SK-N-SH treated with all-trans-retinoic acid at 6 μM for 48 hours (cell line): Measurements from ENCODE around the gene SYTL2.

Source experiments
- ARNTL ChIP-seq: fragments of 450-650 bp; formaldehyde crosslinking; IDR thresholded peaks from 2 replicates; pipeline ENCODE4 v1.5.0; 2020; ENCODE audit warnings: low read depth, mild to moderate bottlenecking, moderate library complexity, borderline replicate concordance
- CSDC2 ChIP-seq: fragments of 250-450 bp; sonication (Bioruptor Pico); IDR thresholded peaks from 2 replicates; pipeline ENCODE4 v1.5.0; 2020; ENCODE audit warnings: mild to moderate bottlenecking, moderate library complexity
- ESRRG ChIP-seq: fragments of 250-450 bp; sonication (Bioruptor Pico); IDR thresholded peaks from 2 replicates; pipeline ENCODE4 v1.6.1; 2021; ENCODE audit warnings: mild to moderate bottlenecking
- SNAI2 ChIP-seq: fragments of 250-450 bp; sonication (Bioruptor Pico); IDR thresholded peaks from 2 replicates; pipeline ENCODE4 v1.5.0; 2020; ENCODE audit warnings: mild to moderate bottlenecking, moderate library complexity
- TOX ChIP-seq: fragments of 250-450 bp; sonication (Bioruptor Pico); IDR thresholded peaks from 2 replicates; pipeline ENCODE4 v1.8.0; 2021; ENCODE audit warnings: mild to moderate bottlenecking, moderate library complexity, borderline replicate concordance
- ZC3H10 ChIP-seq: fragments of 250-450 bp; sonication (Bioruptor Pico); IDR thresholded peaks from 2 replicates; pipeline ENCODE4 v1.5.1; 2021; ENCODE audit warnings: mild to moderate bottlenecking, moderate library complexity
- ZFP30 ChIP-seq: fragments of 450-650 bp; formaldehyde crosslinking; IDR thresholded peaks from 2 replicates; pipeline ENCODE4 v1.5.0; 2022; ENCODE audit warnings: mild to moderate bottlenecking, moderate library complexity
- ZNF565 ChIP-seq: fragments of 450-650 bp; formaldehyde crosslinking; conservative IDR thresholded peaks from 2 replicates; pipeline ENCODE4 v1.5.0; 2020; ENCODE audit warnings: low read depth, mild to moderate bottlenecking, moderate library complexity
- ZNF70 ChIP-seq: fragments of 450-650 bp; formaldehyde crosslinking; IDR thresholded peaks from 2 replicates; pipeline ENCODE4 v1.5.0; 2020; ENCODE audit warnings: mild to moderate bottlenecking, moderate library complexity
- ZNF8 ChIP-seq: fragments of 450-650 bp; formaldehyde crosslinking; IDR thresholded peaks from 2 replicates; pipeline ENCODE4 v1.5.0; 2020; ENCODE audit warnings: mild to moderate bottlenecking, moderate library complexity
- TF ChIP-seq, protein P1 (sequence below): fragments of 250-450 bp; sonication (Bioruptor Pico); IDR thresholded peaks from 2 replicates; pipeline ENCODE4 v1.5.1; 2021; ENCODE audit warnings: mild to moderate bottlenecking, moderate library complexity
- TF ChIP-seq, protein P2 (sequence below): fragments of 250-450 bp; sonication (Bioruptor Pico); IDR thresholded peaks from 2 replicates; pipeline ENCODE4 v1.8.0; 2020; ENCODE audit warnings: mild to moderate bottlenecking, moderate library complexity, borderline replicate concordance
- TF ChIP-seq, protein P3 (sequence below): fragments of 250-450 bp; sonication (Bioruptor Pico); IDR thresholded peaks from 2 replicates; pipeline ENCODE4 v1.8.0; 2021; ENCODE audit warnings: low read depth, mild to moderate bottlenecking, moderate library complexity, borderline replicate concordance
- TF ChIP-seq, protein P4 (sequence below): fragments of 250-450 bp; sonication (Bioruptor Pico); IDR thresholded peaks from 2 replicates; pipeline ENCODE4 v1.5.1; 2020; ENCODE audit warnings: low read depth, mild to moderate bottlenecking, moderate library complexity

DNA sequence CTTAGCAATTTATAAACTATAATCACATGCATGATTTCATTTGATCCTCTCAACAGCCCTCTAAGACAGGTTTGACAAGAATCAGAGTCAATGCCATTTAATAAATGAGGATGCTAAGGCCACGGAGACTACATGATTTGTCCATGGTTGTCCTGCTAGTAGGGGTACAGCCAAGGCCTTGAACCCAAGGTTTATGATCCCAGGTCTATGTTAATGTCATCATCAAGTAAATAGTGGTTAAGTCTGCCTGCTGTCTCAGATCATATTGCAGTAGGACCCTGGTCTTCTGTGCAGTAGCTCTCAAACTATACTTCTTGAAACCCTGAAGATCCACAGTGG, 17.7 kb upstream of the SYTL2 start:
- TF ChIP-seq ESRRG (CRISPR knock-in tag) = no peak
- no peak for TF ChIP-seq ZC3H10 (CRISPR knock-in tag)
- no peak for TF ChIP-seq SNAI2
- TF ChIP-seq, protein P1, sequence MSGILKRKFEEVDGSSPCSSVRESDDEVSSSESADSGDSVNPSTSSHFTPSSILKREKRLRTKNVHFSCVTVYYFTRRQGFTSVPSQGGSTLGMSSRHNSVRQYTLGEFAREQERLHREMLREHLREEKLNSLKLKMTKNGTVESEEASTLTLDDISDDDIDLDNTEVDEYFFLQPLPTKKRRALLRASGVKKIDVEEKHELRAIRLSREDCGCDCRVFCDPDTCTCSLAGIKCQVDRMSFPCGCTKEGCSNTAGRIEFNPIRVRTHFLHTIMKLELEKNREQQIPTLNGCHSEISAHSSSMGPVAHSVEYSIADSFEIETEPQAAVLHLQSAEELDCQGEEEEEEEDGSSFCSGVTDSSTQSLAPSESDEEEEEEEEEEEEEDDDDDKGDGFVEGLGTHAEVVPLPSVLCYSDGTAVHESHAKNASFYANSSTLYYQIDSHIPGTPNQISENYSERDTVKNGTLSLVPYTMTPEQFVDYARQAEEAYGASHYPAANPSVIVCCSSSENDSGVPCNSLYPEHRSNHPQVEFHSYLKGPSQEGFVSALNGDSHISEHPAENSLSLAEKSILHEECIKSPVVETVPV (CRISPR knock-in tag) = no peak
- TF ChIP-seq ARNTL (CRISPR knock-in tag) = no peak
- TF ChIP-seq ZFP30 = no peak
- TF ChIP-seq, protein P2, sequence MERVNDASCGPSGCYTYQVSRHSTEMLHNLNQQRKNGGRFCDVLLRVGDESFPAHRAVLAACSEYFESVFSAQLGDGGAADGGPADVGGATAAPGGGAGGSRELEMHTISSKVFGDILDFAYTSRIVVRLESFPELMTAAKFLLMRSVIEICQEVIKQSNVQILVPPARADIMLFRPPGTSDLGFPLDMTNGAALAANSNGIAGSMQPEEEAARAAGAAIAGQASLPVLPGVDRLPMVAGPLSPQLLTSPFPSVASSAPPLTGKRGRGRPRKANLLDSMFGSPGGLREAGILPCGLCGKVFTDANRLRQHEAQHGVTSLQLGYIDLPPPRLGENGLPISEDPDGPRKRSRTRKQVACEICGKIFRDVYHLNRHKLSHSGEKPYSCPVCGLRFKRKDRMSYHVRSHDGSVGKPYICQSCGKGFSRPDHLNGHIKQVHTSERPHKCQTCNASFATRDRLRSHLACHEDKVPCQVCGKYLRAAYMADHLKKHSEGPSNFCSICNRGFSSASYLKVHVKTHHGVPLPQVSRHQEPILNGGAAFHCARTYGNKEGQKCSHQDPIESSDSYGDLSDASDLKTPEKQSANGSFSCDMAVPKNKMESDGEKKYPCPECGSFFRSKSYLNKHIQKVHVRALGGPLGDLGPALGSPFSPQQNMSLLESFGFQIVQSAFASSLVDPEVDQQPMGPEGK = no peak
- TF ChIP-seq, protein P3, sequence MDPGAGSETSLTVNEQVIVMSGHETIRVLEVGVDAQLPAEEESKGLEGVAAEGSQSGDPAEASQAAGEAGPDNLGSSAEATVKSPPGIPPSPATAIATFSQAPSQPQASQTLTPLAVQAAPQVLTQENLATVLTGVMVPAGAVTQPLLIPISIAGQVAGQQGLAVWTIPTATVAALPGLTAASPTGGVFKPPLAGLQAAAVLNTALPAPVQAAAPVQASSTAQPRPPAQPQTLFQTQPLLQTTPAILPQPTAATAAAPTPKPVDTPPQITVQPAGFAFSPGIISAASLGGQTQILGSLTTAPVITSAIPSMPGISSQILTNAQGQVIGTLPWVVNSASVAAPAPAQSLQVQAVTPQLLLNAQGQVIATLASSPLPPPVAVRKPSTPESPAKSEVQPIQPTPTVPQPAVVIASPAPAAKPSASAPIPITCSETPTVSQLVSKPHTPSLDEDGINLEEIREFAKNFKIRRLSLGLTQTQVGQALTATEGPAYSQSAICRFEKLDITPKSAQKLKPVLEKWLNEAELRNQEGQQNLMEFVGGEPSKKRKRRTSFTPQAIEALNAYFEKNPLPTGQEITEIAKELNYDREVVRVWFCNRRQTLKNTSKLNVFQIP (CRISPR knock-in tag) = no peak
- TF ChIP-seq TOX (CRISPR knock-in tag) = no peak
- TF ChIP-seq, protein P4, sequence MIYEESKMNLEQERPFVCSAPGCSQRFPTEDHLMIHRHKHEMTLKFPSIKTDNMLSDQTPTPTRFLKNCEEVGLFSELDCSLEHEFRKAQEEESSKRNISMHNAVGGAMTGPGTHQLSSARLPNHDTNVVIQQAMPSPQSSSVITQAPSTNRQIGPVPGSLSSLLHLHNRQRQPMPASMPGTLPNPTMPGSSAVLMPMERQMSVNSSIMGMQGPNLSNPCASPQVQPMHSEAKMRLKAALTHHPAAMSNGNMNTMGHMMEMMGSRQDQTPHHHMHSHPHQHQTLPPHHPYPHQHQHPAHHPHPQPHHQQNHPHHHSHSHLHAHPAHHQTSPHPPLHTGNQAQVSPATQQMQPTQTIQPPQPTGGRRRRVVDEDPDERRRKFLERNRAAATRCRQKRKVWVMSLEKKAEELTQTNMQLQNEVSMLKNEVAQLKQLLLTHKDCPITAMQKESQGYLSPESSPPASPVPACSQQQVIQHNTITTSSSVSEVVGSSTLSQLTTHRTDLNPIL (CRISPR knock-in tag) = no peak
- no peak for TF ChIP-seq ZNF8 (CRISPR knock-in tag)
- TF ChIP-seq CSDC2 (CRISPR knock-in tag) = no peak
- TF ChIP-seq ZNF70 (CRISPR knock-in tag) = no peak
- no peak for TF ChIP-seq ZNF565
